GM19438 (cell line): ENCODE measurements around the gene SLC26A5.
"Not testable (repeated sequence)": the region's sequence is repeated elsewhere in the genome, so short reads cannot be mapped to it uniquely, and the experiment has no call there.

Source experiments
- ATAC-seq: cut with Tn5 transposase; IDR thresholded peaks from one replicate; pipeline ENCODE4 v1.9.1; 2021; ENCODE audit warnings: low read depth; ENCODE audit not compliant: unreplicated experiment

SLC26A5 gene, protein sequence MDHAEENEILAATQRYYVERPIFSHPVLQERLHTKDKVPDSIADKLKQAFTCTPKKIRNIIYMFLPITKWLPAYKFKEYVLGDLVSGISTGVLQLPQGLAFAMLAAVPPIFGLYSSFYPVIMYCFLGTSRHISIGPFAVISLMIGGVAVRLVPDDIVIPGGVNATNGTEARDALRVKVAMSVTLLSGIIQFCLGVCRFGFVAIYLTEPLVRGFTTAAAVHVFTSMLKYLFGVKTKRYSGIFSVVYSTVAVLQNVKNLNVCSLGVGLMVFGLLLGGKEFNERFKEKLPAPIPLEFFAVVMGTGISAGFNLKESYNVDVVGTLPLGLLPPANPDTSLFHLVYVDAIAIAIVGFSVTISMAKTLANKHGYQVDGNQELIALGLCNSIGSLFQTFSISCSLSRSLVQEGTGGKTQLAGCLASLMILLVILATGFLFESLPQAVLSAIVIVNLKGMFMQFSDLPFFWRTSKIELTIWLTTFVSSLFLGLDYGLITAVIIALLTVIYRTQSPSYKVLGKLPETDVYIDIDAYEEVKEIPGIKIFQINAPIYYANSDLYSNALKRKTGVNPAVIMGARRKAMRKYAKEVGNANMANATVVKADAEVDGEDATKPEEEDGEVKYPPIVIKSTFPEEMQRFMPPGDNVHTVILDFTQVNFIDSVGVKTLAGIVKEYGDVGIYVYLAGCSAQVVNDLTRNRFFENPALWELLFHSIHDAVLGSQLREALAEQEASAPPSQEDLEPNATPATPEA

DNA sequence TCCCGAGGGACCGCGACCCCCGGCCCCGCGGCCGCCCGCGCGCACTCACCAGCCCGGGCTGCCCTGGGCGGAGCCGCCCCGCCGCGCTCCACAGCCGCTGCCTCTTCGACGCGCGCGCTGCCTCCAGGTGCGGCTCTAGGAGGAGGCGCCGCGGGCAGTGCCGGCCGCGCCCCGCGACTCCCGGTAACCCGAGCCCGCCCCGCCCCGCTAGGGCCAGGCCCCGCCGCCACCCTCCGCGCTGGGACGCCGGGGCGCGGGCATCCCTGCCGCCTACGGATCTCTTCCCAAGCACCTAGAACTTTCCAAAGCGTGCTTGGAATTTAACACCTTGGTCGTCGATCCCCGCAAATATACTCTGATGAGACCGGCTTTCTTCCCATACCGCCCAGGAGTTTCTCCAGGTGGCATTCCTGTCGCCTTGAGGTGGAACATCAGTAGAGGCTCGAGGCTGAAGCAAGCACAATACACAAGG is at the start of gene SLC26A5:
SLC26A5 (minus strand) TSS at position 159 of the 472 bp plus-strand sequence. CDS start 24,693 bp downstream, outside the sequence.
- no peak for ATAC-seq

DNA sequence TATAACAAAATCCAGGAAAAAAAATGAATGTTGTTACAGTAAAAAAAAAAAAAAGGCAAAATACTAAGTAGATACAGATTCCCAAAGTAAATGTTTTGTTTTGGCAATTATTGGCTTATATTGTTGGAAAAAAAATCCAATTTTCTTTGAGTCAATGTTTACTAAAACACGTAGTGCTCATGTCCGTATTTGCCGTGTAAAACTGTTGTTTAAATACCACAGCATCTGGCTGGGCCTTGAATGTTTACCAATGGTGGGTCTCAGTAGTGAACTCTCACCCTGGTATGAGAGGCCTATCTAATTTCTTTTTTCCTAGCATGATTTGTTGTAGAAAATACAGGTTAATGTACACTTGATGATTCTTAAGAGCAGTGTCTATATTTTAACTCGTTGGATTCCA is 41.4 kb upstream of the SLC26A5 start:
- ATAC-seq = no peak

- ATAC-seq = not testable (repeated sequence)
These were observed 40.9 kb upstream of the SLC26A5 start for GRCh38 chr7:103486873-103487272.

DNA sequence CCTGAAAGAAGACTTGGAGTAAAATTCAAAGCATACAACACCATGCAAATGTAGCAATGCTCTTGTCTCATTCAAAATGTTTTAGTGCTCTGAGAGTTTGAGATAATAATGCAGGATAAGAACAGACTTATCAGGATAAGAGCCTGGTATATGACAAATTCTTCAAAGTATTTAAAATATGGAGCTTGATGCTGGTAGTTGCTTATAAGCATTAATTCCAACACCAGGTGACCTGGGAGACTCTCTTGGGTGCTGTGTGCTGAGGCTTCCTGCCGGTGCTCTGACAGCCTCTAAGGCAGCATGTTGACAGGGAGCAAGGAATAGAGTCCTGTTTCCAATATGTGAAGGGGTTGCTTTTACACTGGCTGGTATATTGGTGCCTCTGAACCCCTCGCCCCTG is 34.8 kb upstream of the SLC26A5 start:
- no peak for ATAC-seq

- ATAC-seq = no peak
These were observed 28.9 kb upstream of the SLC26A5 start for GRCh38 chr7:103474956-103475355.

DNA sequence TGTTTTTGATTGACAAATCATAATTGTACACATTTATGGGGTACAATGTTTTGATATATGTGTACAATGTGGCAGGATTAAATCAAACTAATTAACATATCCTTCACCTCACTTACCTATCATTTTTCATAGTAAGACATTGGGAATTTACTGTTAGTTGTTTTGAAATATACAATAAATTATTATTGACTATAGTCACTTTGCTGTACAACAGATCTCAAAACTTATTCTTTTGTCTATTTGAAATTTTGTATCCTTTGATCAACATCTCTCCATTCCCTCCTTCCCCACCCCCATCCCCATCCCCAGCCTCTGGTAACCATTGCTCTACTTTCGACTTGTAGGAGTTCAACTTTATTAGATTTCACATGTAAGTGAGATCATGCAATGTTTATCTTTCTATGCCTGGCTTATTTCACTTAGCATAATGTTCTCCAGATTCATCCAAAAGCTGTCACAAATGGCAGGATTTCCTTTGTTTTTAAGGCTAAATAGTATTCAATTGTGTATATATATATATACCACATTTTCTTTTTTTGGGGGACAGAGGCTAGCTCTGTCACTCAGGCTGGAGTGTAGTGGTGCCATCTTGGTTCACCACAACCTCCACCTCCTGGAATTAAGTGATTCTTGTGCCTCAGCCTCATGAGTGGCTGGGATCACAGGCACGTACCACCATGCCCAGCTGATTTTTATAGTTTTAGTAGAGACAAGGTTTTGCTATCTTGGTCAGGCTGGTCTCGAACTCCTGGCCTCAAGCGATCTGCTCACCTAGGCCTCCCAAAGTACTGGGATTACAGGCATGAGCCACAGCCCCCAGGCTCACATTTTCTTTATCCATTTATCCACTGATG is 23.3 kb upstream of the SLC26A5 start:
- ATAC-seq = no peak

GRCh38 chr7:103466814-103467213 is 20.8 kb upstream of the SLC26A5 start:
- no peak for ATAC-seq

GRCh38 chr7:103462358-103462757 is 16.4 kb upstream of the SLC26A5 start:
- no peak for ATAC-seq

- ATAC-seq = no peak
These were observed 1.3 kb upstream of the SLC26A5 start for GRCh38 chr7:103447073-103447960.

GRCh38 chr7:103445228-103446048 is 569 bp downstream of the SLC26A5 start:
- no peak for ATAC-seq

DNA sequence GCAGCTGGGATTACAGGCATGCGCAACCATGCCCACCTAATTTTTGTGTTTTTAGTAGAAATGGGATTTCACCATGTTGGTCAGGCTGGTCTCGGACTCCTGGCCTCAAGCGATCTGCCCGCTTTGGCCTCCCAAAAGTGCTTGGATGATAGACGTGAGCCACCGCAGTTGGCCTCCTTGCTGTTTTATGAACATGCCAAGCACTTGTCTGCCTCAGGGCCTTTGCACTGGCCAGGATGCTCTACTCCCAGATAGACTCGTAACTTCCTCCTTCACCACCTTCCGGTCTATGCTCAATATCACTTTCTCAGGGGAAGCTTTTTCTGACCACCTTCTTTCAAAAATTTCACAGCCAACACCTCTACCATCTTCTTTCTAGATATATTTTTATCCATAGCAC is 6.3 kb downstream of the SLC26A5 start:
- ATAC-seq = no peak

DNA sequence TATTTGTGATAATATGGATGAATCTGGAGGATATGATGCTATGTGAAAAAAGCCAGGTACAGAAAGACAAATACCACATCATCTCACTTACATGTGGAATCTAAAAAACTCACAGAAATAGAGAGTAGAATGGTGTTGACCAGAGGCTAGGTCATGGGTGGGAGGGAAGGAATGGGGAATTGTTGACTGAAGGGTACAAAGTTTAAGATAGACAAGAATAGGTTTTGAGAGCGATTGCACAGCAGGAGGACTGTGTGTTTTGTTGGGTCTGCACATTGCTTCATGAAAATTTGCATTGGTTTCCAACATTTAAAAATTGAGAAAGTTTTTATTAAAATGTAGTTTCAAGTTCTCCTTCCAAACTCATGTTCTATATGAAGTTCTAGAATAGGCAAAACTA is 8.4 kb downstream of the SLC26A5 start:
- no peak for ATAC-seq

GRCh38 chr7:103432712-103433111 is 13.3 kb downstream of the SLC26A5 start:
- no peak for ATAC-seq

GRCh38 chr7:103425177-103425576 is 20.8 kb downstream of the SLC26A5 start:
- no peak for ATAC-seq

DNA sequence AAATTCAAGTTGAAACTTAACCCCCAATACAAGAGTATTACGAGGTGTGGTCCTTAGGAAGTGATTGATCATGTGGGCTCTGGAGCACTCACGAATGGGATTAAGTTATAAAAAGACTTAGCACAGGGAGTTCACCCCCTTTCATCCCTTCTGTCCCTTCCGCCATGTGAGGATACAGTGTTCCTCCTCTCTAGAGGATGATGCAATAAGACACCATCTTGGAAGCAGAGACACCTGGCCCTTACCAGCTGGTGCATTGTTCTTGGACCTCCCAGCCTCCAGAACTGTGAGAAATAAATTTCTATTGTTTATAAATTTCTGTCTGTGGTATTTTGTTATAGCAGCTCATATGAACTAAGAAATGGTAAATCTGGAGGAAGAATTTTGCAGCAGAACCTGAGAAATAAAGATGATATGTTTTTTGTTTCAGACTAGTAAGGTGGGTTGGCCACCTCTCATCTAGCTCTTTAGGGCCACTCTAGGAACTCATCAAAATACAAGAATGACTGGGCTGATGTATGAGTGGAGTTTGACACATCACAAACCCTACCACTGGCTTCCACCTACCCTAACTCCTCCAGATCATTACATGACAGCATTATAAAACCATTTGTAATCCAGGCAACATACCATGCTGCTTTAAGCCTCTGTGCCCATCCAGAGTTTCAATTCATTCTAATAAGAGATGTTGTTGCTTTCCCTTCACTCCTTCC is 22.4 kb downstream of the SLC26A5 start:
- ATAC-seq = no peak

GRCh38 chr7:103420857-103421384 is 25.1 kb downstream of the SLC26A5 start:
- ATAC-seq = no peak

GRCh38 chr7:103418241-103418640 is 27.8 kb downstream of the SLC26A5 start:
- ATAC-seq = no peak

DNA sequence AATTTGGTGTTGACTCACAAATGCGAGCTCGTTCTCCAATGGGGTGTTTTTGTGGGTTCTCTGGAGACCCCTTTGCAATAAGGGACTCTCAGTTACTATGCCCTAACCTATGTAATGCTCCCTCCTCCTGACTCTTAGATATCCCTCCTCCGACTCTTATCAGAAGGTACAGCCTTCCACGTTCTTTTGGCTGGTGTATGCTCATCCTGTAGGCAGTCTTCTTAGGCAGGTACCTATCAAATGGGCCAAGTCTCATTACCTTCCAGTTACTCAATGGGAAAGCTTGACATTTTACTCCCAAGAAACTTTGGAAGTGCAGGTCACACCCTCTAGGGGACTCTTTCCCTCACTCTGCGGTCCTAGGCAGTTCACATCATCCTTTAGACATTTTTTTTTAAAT is 32.6 kb downstream of the SLC26A5 start:
- no peak for ATAC-seq
